ENCODE measurements around the gene BAHCC1. TPM values are rescaled to one million over a fixed set of nuclear protein-coding genes. Genes with fewer than 3 reads are reported as not detected.

Gene BAHCC1
- total RNA-seq, 2 experiments from 2014 or later: 0.08 to 0.25 TPM

DNA sequence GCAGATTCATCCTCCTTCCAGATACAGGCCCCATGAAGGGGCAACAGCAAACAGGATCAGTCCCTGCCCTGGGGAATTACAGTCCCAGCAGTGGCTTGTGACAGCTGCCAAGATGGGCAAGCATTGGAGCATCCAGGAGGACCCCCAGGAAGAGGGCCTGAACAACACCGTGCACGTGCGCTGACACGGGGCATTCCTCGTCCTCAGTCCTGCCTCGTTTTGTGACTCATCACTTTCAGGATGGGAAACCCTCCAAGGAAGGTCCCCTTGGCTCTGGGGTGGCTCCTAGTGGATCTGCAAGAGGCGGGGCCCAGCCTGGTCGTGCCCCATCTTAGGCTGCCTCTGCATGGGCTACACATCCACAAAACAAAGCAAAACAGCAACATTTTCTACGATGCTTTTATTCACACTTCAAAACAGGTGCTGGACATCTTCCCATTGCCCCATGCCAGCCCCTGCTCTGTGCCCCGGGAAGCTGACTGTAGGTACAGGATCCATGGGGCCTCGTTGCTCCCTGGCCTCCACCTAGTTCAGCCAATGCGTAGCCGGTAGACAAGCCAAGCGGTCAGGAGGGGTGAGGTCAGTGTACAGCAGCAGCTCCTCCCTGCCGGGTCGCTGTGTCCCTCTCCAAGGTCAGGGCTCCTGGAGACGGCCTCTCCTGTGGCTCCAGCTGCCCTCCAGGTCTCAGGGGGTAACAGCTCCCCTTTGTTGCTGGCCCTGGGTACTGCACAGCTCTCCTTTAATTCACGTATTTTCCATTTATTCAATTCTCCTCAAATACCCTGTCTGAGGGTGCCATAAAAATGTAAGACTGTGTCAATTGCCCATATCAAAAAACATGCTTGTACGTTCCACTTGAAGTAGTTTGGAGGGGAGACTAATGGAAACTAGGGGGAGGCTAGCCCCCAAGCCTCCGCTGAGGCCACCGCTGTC, 85.1 kb downstream of the BAHCC1 start:
- no peaks in the 10 kb centered on the region for H3K36me3 Mint-ChIP-seq
- no peak overlapping the region for H3K4me3 Mint-ChIP-seq
- H3K9me3 Mint-ChIP-seq: no peaks in the 10 kb centered on the region
- DNase-seq: no peak
- peaks cover 12% of the 10 kb centered on the region for H3K4me1 Mint-ChIP-seq
- H3K27ac Mint-ChIP-seq: no peak overlapping the region
- H3K27me3 Mint-ChIP-seq: peaks cover 29% of the 10 kb centered on the region

GRCh38 chr17:81481073-81481799, 86.0 kb downstream of the BAHCC1 start:
- Mint-ChIP-seq H3K27me3 (peaks cover 31% of the 10 kb centered on the region), H3K27ac (no peak overlapping the region), H3K4me3 (peak overlapping the region; percentile 67), H3K36me3 (no peaks in the 10 kb centered on the region), H3K4me1 (peaks cover 16% of the 10 kb centered on the region), H3K9me3 (no peaks in the 10 kb centered on the region)
- DNase-seq: peak; percentile 64

GRCh38 chr17:81481815-81482505, 86.7 kb downstream of the BAHCC1 start:
- Mint-ChIP-seq H3K9me3 (no peaks in the 10 kb centered on the region), H3K27me3 (peaks cover 34% of the 10 kb centered on the region), H3K4me1 (peaks cover 20% of the 10 kb centered on the region), H3K4me3 (peak overlapping the region; percentile 67), H3K36me3 (no peaks in the 10 kb centered on the region), H3K27ac (no peak overlapping the region)
- DNase-seq: no peak

DNA sequence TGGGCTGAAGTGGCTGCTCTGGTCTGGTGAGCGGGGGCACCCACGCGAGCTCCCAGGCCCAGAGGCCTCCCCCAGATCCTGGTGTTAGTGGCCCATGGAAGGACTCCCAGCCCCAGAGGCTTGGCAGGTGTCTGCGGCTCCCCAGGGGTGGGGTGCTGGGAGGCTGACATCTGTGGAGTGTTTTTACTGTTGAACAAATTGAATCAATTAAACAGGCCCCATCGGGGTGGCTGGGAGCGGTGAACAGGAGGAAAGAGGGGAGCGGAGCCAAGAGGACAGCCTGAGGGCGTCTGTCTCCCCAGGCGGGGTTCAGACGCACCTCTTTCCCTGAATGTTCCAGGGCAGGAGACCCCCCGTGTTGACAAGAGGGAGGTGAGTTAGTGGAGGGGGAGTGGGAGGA, 87.4 kb downstream of the BAHCC1 start:
- no peak for DNase-seq
- H3K27me3 Mint-ChIP-seq: peaks cover 34% of the 10 kb centered on the region
- peak overlapping the region; percentile 4 for H3K4me3 Mint-ChIP-seq
- no peaks in the 10 kb centered on the region for H3K36me3 Mint-ChIP-seq
- peaks cover 20% of the 10 kb centered on the region for H3K4me1 Mint-ChIP-seq
- no peak overlapping the region for H3K27ac Mint-ChIP-seq
- no peaks in the 10 kb centered on the region for H3K9me3 Mint-ChIP-seq

- H3K4me1 Mint-ChIP-seq: peaks cover 20% of the 10 kb centered on the region
- peak; percentile 74 for DNase-seq
- peak overlapping the region; percentile 42 for H3K4me3 Mint-ChIP-seq
Observed at GRCh38 chr17:81483085-81483861, 88.0 kb downstream of the BAHCC1 start.

DNA sequence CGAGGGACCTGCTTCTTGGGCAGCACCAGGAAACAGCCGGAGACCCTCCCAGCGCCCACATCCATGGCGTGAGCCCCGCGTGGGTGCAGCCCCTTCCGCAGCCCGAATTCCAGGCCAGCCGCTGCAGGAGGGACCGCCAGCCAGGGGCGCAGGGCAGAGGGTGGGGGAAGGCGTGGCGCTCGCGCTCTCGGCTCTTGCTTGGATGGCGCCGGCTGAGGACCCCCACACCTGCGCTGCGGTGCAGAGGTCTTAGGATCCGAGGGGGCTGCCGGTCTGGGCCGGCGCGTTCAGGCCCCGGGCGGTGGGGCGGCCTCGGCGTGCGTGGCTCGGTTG, 88.6 kb downstream of the BAHCC1 start:
- Mint-ChIP-seq H3K36me3 (no peaks in the 10 kb centered on the region), H3K27ac (no peak overlapping the region), H3K4me1 (peaks cover 20% of the 10 kb centered on the region), H3K9me3 (no peaks in the 10 kb centered on the region), H3K4me3 (no peak overlapping the region), H3K27me3 (peaks cover 34% of the 10 kb centered on the region)
- DNase-seq: peak; percentile 31

More at GRCh38 chr17:81483085-81483861, 88.0 kb downstream of the BAHCC1 start:
- H3K36me3 Mint-ChIP-seq: no peaks in the 10 kb centered on the region
- H3K27ac Mint-ChIP-seq: no peak overlapping the region
- H3K27me3 Mint-ChIP-seq: peaks cover 34% of the 10 kb centered on the region
- H3K9me3 Mint-ChIP-seq: no peaks in the 10 kb centered on the region

DNA sequence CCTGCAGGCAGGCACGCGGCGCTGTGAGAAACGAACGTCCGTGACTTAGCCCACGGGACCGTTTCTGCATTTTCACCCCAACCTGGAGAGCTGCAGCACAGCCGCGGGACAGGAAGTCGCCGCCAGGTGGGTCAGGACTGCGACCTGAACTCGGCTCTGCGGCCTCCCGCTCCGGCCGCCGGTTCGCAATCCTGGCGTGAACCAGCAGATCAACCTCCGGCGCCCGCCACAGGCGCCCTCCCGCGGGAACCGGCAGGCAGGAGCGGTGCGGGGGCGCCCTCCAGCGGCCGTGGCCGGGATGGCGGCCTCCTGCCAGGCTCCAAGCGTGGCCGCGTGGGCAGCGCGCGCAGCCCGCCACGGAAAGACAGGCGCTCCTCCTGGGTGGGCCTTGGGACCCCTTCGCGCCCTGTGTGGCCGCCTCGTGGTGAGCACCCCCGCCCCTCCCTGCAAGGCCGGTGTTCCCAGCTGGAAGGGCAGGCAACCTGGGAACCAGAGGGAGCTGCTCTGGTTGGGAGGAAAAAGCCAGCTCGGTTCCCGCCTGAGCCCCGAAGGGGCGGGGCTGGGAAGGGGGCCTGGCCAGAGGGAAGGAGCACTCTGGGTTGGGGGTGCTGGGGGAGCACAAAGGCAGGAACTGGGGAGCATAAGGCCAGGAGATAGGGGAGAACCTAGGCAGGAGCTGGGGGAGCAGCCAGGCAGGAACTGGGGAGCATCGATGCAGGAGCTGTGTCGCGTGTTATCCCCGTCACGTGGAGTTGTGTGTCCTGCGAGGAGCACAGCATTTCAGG, 89.1 kb downstream of the BAHCC1 start:
- Mint-ChIP-seq H3K4me3 (peak overlapping the region; percentile 10), H3K27me3 (peaks cover 34% of the 10 kb centered on the region), H3K4me1 (peaks cover 20% of the 10 kb centered on the region), H3K27ac (no peak overlapping the region), H3K9me3 (no peaks in the 10 kb centered on the region), H3K36me3 (no peaks in the 10 kb centered on the region)
- peak; percentile 92 for DNase-seq

GRCh38 chr17:81486199-81486810, 91.0 kb downstream of the BAHCC1 start:
- peaks cover 25% of the 10 kb centered on the region for H3K4me1 Mint-ChIP-seq
- no peaks in the 10 kb centered on the region for H3K9me3 Mint-ChIP-seq
- H3K27me3 Mint-ChIP-seq: peaks cover 26% of the 10 kb centered on the region
- H3K4me3 Mint-ChIP-seq: no peak overlapping the region
- DNase-seq: no peak
- no peaks in the 10 kb centered on the region for H3K36me3 Mint-ChIP-seq
- peak overlapping the region; percentile 46 for H3K27ac Mint-ChIP-seq

GRCh38 chr17:81487089-81487486, 91.8 kb downstream of the BAHCC1 start:
- DNase-seq: no peak
- Mint-ChIP-seq H3K4me1 (peaks cover 21% of the 10 kb centered on the region), H3K4me3 (peak overlapping the region; percentile 32), H3K27me3 (peaks cover 21% of the 10 kb centered on the region), H3K36me3 (no peaks in the 10 kb centered on the region), H3K9me3 (no peaks in the 10 kb centered on the region), H3K27ac (no peak overlapping the region)

- H3K36me3 Mint-ChIP-seq: no peaks in the 10 kb centered on the region
- H3K27me3 Mint-ChIP-seq: peaks cover 20% of the 10 kb centered on the region
- peak; percentile 86 for DNase-seq
- peak overlapping the region; percentile 32 for H3K4me3 Mint-ChIP-seq
- H3K27ac Mint-ChIP-seq: no peak overlapping the region
- H3K9me3 Mint-ChIP-seq: no peaks in the 10 kb centered on the region
- peaks cover 19% of the 10 kb centered on the region for H3K4me1 Mint-ChIP-seq
Observed at GRCh38 chr17:81487487-81488275, 92.4 kb downstream of the BAHCC1 start.

DNA sequence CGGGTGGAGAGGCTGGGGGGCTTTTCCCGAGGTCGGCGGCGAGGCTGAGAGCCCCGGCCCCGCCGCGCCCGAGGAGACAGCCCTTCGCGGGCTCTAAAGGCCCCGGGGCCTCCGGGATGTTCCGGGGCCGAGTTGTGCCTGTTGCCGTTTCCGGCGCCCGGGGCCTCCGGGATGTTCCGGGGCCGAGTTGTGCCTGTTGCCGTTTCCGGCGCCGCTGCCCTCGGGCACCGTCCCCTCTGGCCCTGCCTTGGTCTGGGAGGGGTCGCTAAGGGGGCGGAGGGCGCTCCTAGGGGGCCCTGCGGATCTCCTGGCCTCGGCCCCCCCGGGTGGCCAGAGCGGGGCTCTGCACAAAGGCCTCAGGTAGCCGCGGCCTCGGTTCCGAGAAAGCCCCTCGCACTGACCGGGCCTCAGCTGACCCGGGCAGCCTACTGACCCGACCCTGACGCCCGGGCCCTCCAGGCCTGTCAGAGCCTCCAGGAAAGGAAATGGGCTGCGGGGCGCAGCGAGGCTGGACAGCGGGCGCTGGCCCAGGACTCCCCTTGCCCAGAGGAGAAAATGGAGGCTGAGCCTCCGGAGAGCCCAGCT, 93.1 kb downstream of the BAHCC1 start:
- peaks cover 15% of the 10 kb centered on the region for H3K4me1 Mint-ChIP-seq

DNA sequence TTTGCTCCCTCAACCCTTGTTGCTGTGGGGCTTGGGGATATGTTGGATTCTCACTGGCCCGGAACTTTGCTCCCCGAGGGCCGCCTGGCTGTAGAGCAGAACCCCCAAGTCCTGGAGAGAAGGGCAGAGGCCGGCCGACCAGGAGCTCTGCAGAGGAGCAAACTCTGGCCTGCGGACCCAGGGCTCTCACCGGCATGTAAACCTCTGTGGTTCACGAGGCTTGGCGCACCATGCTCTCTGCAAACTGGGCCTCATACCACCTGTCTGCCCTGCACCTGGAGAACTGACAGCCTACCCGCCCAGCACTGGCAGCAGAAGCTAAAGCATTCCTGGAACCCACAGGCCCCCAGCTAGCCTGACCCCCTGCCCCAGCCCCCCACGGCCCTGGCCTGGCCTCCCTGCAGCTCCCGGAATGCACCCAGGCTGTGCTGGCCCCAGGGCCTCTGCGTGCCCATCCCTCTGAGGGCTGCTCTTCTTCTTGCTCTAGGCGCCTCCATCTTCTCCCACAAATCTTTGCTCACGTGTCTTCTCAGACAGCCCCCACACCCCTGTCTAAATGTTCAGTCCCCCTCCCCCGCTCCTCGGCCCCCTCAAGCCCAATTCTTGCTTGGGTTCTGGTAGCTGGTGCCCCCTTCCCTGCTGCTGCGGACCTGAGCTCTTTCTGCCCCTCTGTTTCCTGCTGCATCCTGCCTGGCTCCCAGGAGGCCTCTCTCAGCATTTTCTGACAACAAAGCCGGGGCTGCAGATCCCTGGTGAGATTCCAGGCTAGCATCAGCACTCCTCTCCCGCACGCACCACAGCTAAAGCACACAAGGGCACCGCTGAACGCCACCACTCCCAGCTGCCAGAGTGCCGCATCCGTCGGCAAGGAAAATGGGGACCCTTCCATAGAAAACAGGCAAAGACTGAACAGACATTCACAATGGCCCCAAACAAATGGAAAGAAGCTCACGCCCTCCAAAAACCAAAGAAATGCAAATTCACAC, 94.0 kb downstream of the BAHCC1 start:
- Mint-ChIP-seq H3K4me1 (peaks cover 12% of the 10 kb centered on the region), H3K27ac (no peak overlapping the region), H3K9me3 (no peaks in the 10 kb centered on the region), H3K27me3 (peaks cover 15% of the 10 kb centered on the region), H3K36me3 (no peaks in the 10 kb centered on the region), H3K4me3 (peak overlapping the region; percentile 54)
- DNase-seq: no peak

More for the DNA sequence above, 93.1 kb downstream of the BAHCC1 start:
- peak overlapping the region; percentile 32 for H3K4me3 Mint-ChIP-seq
- no peak overlapping the region for H3K27ac Mint-ChIP-seq
- H3K9me3 Mint-ChIP-seq: no peaks in the 10 kb centered on the region
- DNase-seq: peak; percentile 35
- no peaks in the 10 kb centered on the region for H3K36me3 Mint-ChIP-seq
- peaks cover 15% of the 10 kb centered on the region for H3K27me3 Mint-ChIP-seq

All from activated naive CD8-positive, alpha-beta T cell treated with anti-CD3 and anti-CD28 coated beads for 36 hours (primary cell).